ENCODE results near the gene ACSF2. TPM values are rescaled to one million over a fixed set of nuclear protein-coding genes. Genes with fewer than 3 reads are reported as not detected.

ACSF2 gene
- polyA plus RNA-seq, 2 donors: 13.5 to 22.6 TPM

DNA sequence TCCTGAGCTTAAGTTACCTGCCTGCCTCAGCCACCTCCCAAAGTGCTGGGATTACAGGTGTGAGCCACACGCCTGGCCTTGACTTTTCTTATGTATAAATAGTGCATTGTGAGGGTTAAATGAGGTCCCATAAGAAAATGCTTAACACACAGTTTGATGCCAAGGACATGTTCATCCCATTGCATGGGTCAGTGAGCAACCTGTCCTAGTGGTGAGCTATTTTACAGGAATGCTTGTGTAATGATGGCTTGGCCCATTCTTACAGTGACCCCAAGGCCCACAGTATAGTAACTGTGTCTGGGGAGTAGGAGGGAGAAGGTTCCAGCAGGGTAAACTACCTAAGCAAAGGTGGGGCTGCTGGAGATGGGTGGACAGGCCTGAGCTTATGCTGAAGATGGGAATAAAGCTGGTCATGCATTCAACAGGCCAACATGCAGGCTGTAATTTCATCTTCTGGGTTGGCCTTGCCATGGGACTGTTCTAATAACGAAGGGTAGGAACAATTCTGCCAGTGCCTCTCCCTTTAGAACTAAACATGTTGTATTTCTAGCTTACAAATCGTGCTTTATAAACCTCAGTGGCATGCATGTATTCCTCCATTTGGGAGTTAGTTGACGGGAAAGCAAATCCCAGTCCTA, 6.2 kb downstream of the ACSF2 start:
- H3K9me3 ChIP-seq (ENCODE audit: control insufficient read depth in 2 of 2, insufficient read depth in 1 of 2, low read depth in 1 of 2, low read length in 1 of 2): no peaks in the 10 kb centered on the region
- no peak overlapping the region for H3K27ac ChIP-seq (ENCODE audit: low read depth in 2 of 2, low read length in 1 of 2)
- 81 to 83% methylated on average over 4 of the region's 4 CpGs for WGBS, 2 donors
- no peak overlapping the region for H3K4me3 ChIP-seq (ENCODE audit: low read depth in 1 of 2, low read length in 2 of 2)
- H3K36me3 ChIP-seq (ENCODE audit: control insufficient read depth in 2 of 2, insufficient read depth in 2 of 2, low read length in 1 of 2): no peaks in the 10 kb centered on the region
- peaks cover 0 to 4% of the 10 kb centered on the region in 2 donors for H3K4me1 ChIP-seq (ENCODE audit: control insufficient read depth in 2 of 2, insufficient read depth in 2 of 2, low read length in 1 of 2)
- no peaks in the 10 kb centered on the region for H3K27me3 ChIP-seq (ENCODE audit: control insufficient read depth in 1 of 2, insufficient read depth in 2 of 2, low read length in 2 of 2)

GRCh38 chr17:50437409-50437808, 11.4 kb downstream of the ACSF2 start:
- H3K4me3 ChIP-seq (ENCODE audit: low read depth in 1 of 2, low read length in 2 of 2): no peak overlapping the region
- H3K27ac ChIP-seq (ENCODE audit: low read depth in 2 of 2, low read length in 1 of 2): no peak overlapping the region
- peaks cover 3 to 8% of the 10 kb centered on the region in 2 donors for H3K4me1 ChIP-seq (ENCODE audit: control insufficient read depth in 2 of 2, insufficient read depth in 2 of 2, low read length in 1 of 2)
- 97 to 99% methylated on average over 4 of the region's 4 CpGs for WGBS, 2 donors
- H3K9me3 ChIP-seq (ENCODE audit: control insufficient read depth in 2 of 2, insufficient read depth in 1 of 2, low read depth in 1 of 2, low read length in 1 of 2): no peaks in the 10 kb centered on the region
- H3K36me3 ChIP-seq (ENCODE audit: control insufficient read depth in 2 of 2, insufficient read depth in 2 of 2, low read length in 1 of 2): no peaks in the 10 kb centered on the region
- H3K27me3 ChIP-seq (ENCODE audit: control insufficient read depth in 1 of 2, insufficient read depth in 2 of 2, low read length in 2 of 2): no peaks in the 10 kb centered on the region

- no peaks in the 10 kb centered on the region for H3K27me3 ChIP-seq (ENCODE audit: control insufficient read depth in 1 of 2, insufficient read depth in 2 of 2, low read length in 2 of 2)
- H3K4me1 ChIP-seq (ENCODE audit: control insufficient read depth in 2 of 2, insufficient read depth in 2 of 2, low read length in 1 of 2): peaks cover 3 to 8% of the 10 kb centered on the region in 2 donors
- no peak overlapping the region for H3K27ac ChIP-seq (ENCODE audit: low read depth in 2 of 2, low read length in 1 of 2)
- no peaks in the 10 kb centered on the region for H3K9me3 ChIP-seq (ENCODE audit: control insufficient read depth in 2 of 2, insufficient read depth in 1 of 2, low read depth in 1 of 2, low read length in 1 of 2)
- H3K4me3 ChIP-seq (ENCODE audit: low read depth in 1 of 2, low read length in 2 of 2): no peak overlapping the region
- no peaks in the 10 kb centered on the region for H3K36me3 ChIP-seq (ENCODE audit: control insufficient read depth in 2 of 2, insufficient read depth in 2 of 2, low read length in 1 of 2)
- WGBS, 2 donors: 91 to 96% methylated on average over 4 of the region's 4 CpGs
These were observed 13.0 kb downstream of the ACSF2 start for GRCh38 chr17:50439008-50439407.

DNA sequence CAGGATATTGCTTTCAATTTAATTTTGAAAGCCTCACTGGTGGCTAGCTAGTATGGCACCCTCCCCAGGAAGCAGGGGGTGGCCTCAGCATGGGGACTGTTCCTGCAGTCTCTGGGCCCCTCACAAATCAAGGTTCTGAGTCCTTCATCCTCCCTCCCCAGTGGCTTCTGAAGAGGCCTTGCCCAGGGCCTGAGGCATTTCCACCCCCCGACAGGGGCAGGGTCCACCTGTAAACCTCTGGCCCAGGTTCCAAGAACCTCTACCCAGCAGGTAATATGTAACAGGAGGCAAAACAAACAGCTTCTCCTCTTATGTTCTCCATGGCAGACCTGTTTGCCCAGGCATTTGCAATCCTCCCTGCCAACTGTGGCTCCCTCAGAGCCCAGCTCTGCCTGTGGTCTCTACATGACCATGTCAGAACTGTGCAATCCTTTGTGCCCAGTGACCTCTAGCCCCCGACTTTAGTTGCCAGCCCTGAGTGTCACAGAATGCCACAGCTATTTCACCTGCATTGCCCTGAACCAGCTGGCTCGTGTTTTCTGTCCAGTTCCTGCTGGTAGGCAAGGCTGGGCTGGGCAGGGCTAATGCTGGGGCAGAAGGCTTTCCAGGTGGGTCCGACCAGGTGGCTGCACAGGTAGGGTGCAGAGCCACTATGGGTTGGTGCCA, 14.3 kb downstream of the ACSF2 start:
- Histone ChIP-seq H3K36me3 (ENCODE audit: control insufficient read depth in 2 of 2, insufficient read depth in 2 of 2, low read length in 1 of 2) (no peaks in the 10 kb centered on the region), H3K27me3 (ENCODE audit: control insufficient read depth in 1 of 2, insufficient read depth in 2 of 2, low read length in 2 of 2) (no peaks in the 10 kb centered on the region), H3K9me3 (ENCODE audit: control insufficient read depth in 2 of 2, insufficient read depth in 1 of 2, low read depth in 1 of 2, low read length in 1 of 2) (no peaks in the 10 kb centered on the region), H3K4me3 (ENCODE audit: low read depth in 1 of 2, low read length in 2 of 2) (no peak overlapping the region), H3K4me1 (ENCODE audit: control insufficient read depth in 2 of 2, insufficient read depth in 2 of 2, low read length in 1 of 2) (peaks cover 3 to 8% of the 10 kb centered on the region in 2 donors), H3K27ac (ENCODE audit: low read depth in 2 of 2, low read length in 1 of 2) (no peak overlapping the region)
- 50 to 54% methylated on average over 4 of the region's 4 CpGs for WGBS, 2 donors

DNA sequence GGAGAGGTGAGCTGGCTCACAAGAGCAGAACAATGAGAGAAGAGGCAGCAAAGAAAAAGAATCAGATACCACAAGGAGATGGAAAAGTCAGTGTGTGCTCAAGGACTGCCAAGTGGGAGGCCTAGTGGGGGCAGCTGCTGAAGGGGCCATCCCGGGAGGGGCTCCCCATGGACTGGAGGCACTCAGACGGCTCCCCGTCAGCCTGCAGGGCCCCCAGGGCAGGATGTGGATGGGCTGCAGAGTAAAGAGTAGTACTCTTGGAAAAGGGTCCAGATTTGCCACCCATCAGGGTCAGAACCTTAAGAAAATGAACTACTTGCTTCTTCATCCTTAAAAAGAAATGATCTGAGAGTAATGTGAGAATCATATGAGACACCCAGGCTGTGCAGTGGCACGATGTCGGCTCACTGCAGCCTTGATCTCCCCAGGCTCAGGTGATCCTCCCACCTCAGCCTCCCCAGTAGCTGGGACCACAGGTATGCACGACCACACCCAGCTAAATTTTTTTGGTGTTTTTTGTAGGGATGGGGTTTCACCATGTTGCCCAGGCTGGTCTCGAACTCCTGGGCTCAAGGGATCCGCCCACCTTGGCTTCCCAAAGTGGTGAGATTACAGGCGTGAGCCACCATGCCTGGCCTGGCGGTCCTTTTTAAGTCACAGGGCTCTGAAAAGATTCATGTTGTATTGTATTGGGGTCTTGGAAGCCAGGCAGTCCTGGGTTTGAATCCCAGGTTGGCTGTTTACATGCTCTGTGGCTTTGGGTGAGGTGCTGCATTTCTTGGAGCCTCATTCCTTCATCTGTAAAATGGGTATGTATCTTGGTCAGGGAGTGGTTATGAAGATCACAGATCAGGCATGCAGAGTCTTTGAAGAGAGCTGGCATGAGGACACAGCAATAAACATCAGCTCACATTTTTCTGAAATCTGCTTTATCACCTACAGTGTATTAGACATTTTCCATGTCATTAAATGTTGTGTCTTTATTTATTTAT, 15.1 kb downstream of the ACSF2 start:
- Histone ChIP-seq H3K36me3 (ENCODE audit: control insufficient read depth in 2 of 2, insufficient read depth in 2 of 2, low read length in 1 of 2) (no peaks in the 10 kb centered on the region), H3K4me3 (ENCODE audit: low read depth in 1 of 2, low read length in 2 of 2) (no peak overlapping the region), H3K4me1 (ENCODE audit: control insufficient read depth in 2 of 2, insufficient read depth in 2 of 2, low read length in 1 of 2) (peaks cover 3 to 8% of the 10 kb centered on the region in 2 donors), H3K9me3 (ENCODE audit: control insufficient read depth in 2 of 2, insufficient read depth in 1 of 2, low read depth in 1 of 2, low read length in 1 of 2) (no peaks in the 10 kb centered on the region), H3K27ac (ENCODE audit: low read depth in 2 of 2, low read length in 1 of 2) (no peak overlapping the region), H3K27me3 (ENCODE audit: control insufficient read depth in 1 of 2, insufficient read depth in 2 of 2, low read length in 2 of 2) (no peaks in the 10 kb centered on the region)
- WGBS, 2 donors: 76 to 80% methylated on average over 10 of the region's 10 CpGs

GRCh38 chr17:50443505-50443974, 17.5 kb downstream of the ACSF2 start:
- Histone ChIP-seq H3K9me3 (ENCODE audit: control insufficient read depth in 2 of 2, insufficient read depth in 1 of 2, low read depth in 1 of 2, low read length in 1 of 2) (no peaks in the 10 kb centered on the region), H3K27ac (ENCODE audit: low read depth in 2 of 2, low read length in 1 of 2) (peak overlapping the region in 1 of 2 donors; percentile 39), H3K4me3 (ENCODE audit: low read depth in 1 of 2, low read length in 2 of 2) (no peak overlapping the region), H3K27me3 (ENCODE audit: control insufficient read depth in 1 of 2, insufficient read depth in 2 of 2, low read length in 2 of 2) (no peaks in the 10 kb centered on the region), H3K4me1 (ENCODE audit: control insufficient read depth in 2 of 2, insufficient read depth in 2 of 2, low read length in 1 of 2) (peaks cover 3 to 8% of the 10 kb centered on the region in 2 donors), H3K36me3 (ENCODE audit: control insufficient read depth in 2 of 2, insufficient read depth in 2 of 2, low read length in 1 of 2) (no peaks in the 10 kb centered on the region)
- 26 to 27% methylated on average over 3 of the region's 3 CpGs for WGBS, 2 donors

DNA sequence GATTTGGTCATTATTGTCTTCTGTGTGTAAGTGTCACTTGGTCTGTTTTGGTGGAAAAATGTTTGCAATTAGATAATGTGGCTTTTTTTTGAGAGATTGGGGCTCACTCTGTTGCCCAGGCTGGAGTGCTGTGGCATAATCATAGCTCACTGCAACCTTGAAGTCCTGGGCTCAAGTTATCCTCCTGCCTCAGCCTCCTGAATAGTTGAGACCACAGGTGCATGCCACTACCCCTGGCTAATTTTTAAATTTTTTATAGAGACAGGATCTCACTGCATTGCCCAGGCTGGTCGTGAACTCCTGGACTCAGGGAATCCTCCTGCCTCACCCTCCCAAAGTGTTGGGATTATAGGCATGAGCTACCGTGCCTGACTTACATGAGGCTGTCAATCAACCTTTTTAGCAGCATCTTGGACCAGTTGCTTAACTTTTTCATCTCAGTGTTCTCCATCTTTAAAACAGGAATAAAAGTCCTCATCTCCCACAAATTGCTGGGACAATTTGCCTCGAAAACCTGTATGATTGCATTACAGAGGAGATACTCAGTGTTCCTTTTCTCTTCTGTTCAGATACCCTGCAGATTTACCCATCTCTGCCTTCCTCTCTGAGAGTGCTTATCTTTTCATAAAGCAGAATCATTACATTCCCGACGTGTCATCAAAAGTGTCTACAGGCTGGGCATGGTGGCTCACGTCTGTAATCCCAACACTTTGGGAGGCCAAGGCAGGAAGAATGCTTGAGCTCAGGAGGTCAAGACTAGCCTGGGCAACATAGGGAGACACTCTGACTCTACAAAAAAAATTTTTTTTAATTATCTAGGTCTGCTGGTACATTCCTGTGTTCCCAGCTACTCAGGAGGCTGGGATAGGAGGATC, 19.1 kb downstream of the ACSF2 start:
- Histone ChIP-seq H3K9me3 (ENCODE audit: control insufficient read depth in 2 of 2, insufficient read depth in 1 of 2, low read depth in 1 of 2, low read length in 1 of 2) (no peaks in the 10 kb centered on the region), H3K36me3 (ENCODE audit: control insufficient read depth in 2 of 2, insufficient read depth in 2 of 2, low read length in 1 of 2) (no peaks in the 10 kb centered on the region), H3K27ac (ENCODE audit: low read depth in 2 of 2, low read length in 1 of 2) (no peak overlapping the region), H3K27me3 (ENCODE audit: control insufficient read depth in 1 of 2, insufficient read depth in 2 of 2, low read length in 2 of 2) (no peaks in the 10 kb centered on the region), H3K4me3 (ENCODE audit: low read depth in 1 of 2, low read length in 2 of 2) (no peak overlapping the region), H3K4me1 (ENCODE audit: control insufficient read depth in 2 of 2, insufficient read depth in 2 of 2, low read length in 1 of 2) (peaks cover 3 to 6% of the 10 kb centered on the region in 2 donors)
- WGBS, 2 donors: 89 to 92% methylated on average over 6 of the region's 6 CpGs

- H3K4me1 ChIP-seq (ENCODE audit: control insufficient read depth in 2 of 2, insufficient read depth in 2 of 2, low read length in 1 of 2): no peaks in the 10 kb centered on the region
- WGBS, 2 donors: 24 to 35% methylated on average over 1 of the region's 1 CpG
- H3K36me3 ChIP-seq (ENCODE audit: control insufficient read depth in 2 of 2, insufficient read depth in 2 of 2, low read length in 1 of 2): no peaks in the 10 kb centered on the region
- H3K27me3 ChIP-seq (ENCODE audit: control insufficient read depth in 1 of 2, insufficient read depth in 2 of 2, low read length in 2 of 2): no peaks in the 10 kb centered on the region
- no peak overlapping the region for H3K4me3 ChIP-seq (ENCODE audit: low read depth in 1 of 2, low read length in 2 of 2)
- no peak overlapping the region for H3K27ac ChIP-seq (ENCODE audit: low read depth in 2 of 2, low read length in 1 of 2)
- H3K9me3 ChIP-seq (ENCODE audit: control insufficient read depth in 2 of 2, insufficient read depth in 1 of 2, low read depth in 1 of 2, low read length in 1 of 2): no peaks in the 10 kb centered on the region
These were observed 19.8 kb downstream of the ACSF2 start for GRCh38 chr17:50445730-50446325.
